SK-N-MC (cell line): ENCODE measurements around the gene MAML2.

Source experiments
- EZH2 ChIP-seq: fragments of 200-600 bp; sonication (generic); IDR thresholded peaks from one replicate; pipeline ENCODE4 v1.6.1; 2017; ENCODE audit warnings: antibody characterized with exemption
- POLR2AphosphoS5 ChIP-seq: IDR thresholded peaks from 2 replicates; pipeline ENCODE4 v1.6.1; 2012; ENCODE audit warnings: mild to moderate bottlenecking, low read depth, low read length, borderline replicate concordance

- no peak for TF ChIP-seq POLR2AphosphoS5
- no peak for TF ChIP-seq EZH2
Observed at GRCh38 chr11:96279018-96279895, 63.7 kb downstream of the MAML2 start.
